ENCODE measurements around the gene KLC4.

- TF ChIP-seq CTCF (IDR thresholded peaks at IDR 0.05; ENCODE audit: borderline replicate concordance, extremely low read depth, low read length, poor library complexity, severe bottlenecking), result no peak
- no peak for TF ChIP-seq EZH2 (IDR thresholded peaks at IDR 0.05; ENCODE audit: borderline replicate concordance, low read depth, low read length, severe bottlenecking)
Measured at GRCh38 chr6:43113431-43114260, 54.2 kb downstream of the KLC4 start.
